NCI-H128 (cell line): ENCODE results near the gene FMO4.
"Not testable (repeated sequence)": the region's sequence is repeated elsewhere in the genome, so short reads cannot be mapped to it uniquely, and the experiment has no call there.

Source experiments
- DNase-seq: peaks from one replicate; lab custom pipeline; 2025; ENCODE audit not compliant: unreplicated experiment; lab: John Stamatoyannopoulos, UW

Gene FMO4

GRCh38 chr1:171313835-171314320 lies at the start of gene FMO4:
FMO4 (plus strand) TSS chr1:171314183; CDS start chr1:171319826, 5,643 bp downstream.
- DNase-seq = peak; percentile 66

- DNase-seq = no peak
Measured at GRCh38 chr1:171265686-171266085, 48.3 kb upstream of the FMO4 start.

- DNase-seq = no peak
Measured at GRCh38 chr1:171266930-171267329, 47.1 kb upstream of the FMO4 start.

- no peak for DNase-seq
Measured at GRCh38 chr1:171267391-171267790, 46.6 kb upstream of the FMO4 start.

GRCh38 chr1:171270806-171271205 lies 43.2 kb upstream of the FMO4 start:
- DNase-seq = no peak

GRCh38 chr1:171277534-171277933 lies 36.4 kb upstream of the FMO4 start:
- DNase-seq = no peak

GRCh38 chr1:171279234-171279633 lies 34.7 kb upstream of the FMO4 start:
- DNase-seq = no peak

GRCh38 chr1:171279678-171280077 lies 34.3 kb upstream of the FMO4 start:
- no peak for DNase-seq

GRCh38 chr1:171280599-171280998 lies 33.4 kb upstream of the FMO4 start:
- no peak for DNase-seq

GRCh38 chr1:171286032-171286705 lies 27.8 kb upstream of the FMO4 start:
- no peak for DNase-seq

- no peak for DNase-seq
Measured at GRCh38 chr1:171290621-171291020, 23.4 kb upstream of the FMO4 start.

GRCh38 chr1:171292799-171293198 lies 21.2 kb upstream of the FMO4 start:
- no peak for DNase-seq

- DNase-seq = not testable (repeated sequence)
Measured at GRCh38 chr1:171295383-171295782, 18.6 kb upstream of the FMO4 start.

GRCh38 chr1:171295821-171296220 lies 18.2 kb upstream of the FMO4 start:
- DNase-seq = no peak

- no peak for DNase-seq
Measured at GRCh38 chr1:171296897-171297296, 17.1 kb upstream of the FMO4 start.

- DNase-seq = no peak
Measured at GRCh38 chr1:171298696-171299095, 15.3 kb upstream of the FMO4 start.

GRCh38 chr1:171299342-171299741 lies 14.6 kb upstream of the FMO4 start:
- DNase-seq = no peak

- no peak for DNase-seq
Measured at GRCh38 chr1:171300401-171300800, 13.6 kb upstream of the FMO4 start.

GRCh38 chr1:171310661-171311087 lies 3.3 kb upstream of the FMO4 start:
- no peak for DNase-seq

GRCh38 chr1:171311771-171312558 lies 2.0 kb upstream of the FMO4 start:
- no peak for DNase-seq

GRCh38 chr1:171313319-171313834 lies 606 bp upstream of the FMO4 start:
- DNase-seq = no peak

- no peak for DNase-seq
Measured at GRCh38 chr1:171329251-171329650, 15.3 kb downstream of the FMO4 start.
